Fibroblast of skin of left biceps (primary cell): ENCODE measurements around the gene HIVEP3.
A peak's percentile ranks its signal among the peaks of the same experiment; 100 is the strongest.
"Not testable (repeated sequence)": the region's sequence is repeated elsewhere in the genome, so short reads cannot be mapped to it uniquely, and the experiment has no call there.

Experiments used
- DNase-seq, 2 experiments: peaks; one replicate each; pipeline ENCODE4 v3.0.0-alpha.2; 2013; ENCODE audit warnings: low read depth in 2 of 2

HIVEP3 gene

DNA sequence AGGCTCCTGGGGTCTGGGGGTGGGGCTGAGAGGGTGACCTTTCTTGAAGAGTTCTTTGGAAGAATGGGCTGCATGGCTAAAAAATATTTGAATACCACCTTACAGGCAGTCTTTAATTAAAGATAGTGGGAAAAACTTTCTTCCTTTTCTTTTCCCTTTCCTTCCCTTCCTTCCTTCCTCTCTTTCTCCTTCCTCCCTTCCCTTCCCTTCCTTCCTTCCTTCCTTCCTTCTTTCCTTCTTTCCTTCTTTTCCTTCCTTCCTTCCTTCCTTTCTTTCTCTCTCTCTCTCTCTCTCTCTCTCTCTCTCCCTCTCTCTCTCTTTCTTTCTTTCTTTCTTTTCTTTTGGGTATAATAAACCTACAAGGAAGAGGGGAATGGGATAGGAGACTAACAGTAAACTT lies 356.4 kb downstream of the HIVEP3 start:
- DNase-seq = no peak

DNA sequence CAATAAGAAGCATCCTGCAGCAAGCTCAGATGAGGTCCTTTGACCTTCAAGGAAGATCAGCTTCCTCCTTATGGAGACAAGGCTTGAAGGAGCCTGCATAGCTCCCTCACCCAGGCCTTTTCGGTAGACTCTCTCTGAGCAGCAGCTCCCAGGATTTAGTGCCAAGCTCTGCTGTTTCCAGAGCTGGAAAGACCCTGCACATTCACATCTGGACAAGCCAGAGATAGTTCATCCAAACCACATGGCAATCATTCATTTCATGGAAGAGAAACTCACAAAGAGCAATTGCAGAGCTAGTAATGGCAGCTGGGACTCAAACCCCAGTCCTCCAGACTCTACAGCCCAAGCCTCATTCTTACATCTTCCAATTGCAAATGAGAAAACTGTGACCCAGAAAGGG lies 357.8 kb downstream of the HIVEP3 start:
- no peak for DNase-seq

DNA sequence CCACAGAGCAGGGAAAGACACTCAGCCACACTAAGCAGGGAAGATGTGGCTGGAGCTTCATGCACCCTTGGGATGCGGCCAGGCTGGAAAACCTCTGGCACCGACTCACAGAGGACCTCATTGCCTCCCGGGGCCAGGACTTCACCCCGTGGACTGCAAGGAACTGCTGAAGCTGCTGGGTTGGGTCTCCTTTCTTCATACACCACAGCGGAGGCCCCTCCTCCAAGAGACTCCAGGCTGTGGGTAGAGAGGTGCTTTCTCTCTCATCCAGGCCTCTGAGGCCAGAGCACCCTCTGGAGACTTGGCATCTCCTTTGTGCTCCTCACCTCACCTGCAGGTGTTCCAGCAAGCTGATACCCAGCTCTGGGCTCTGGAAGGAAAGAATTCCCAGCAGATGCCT lies 358.2 kb downstream of the HIVEP3 start:
- DNase-seq = no peak

DNA sequence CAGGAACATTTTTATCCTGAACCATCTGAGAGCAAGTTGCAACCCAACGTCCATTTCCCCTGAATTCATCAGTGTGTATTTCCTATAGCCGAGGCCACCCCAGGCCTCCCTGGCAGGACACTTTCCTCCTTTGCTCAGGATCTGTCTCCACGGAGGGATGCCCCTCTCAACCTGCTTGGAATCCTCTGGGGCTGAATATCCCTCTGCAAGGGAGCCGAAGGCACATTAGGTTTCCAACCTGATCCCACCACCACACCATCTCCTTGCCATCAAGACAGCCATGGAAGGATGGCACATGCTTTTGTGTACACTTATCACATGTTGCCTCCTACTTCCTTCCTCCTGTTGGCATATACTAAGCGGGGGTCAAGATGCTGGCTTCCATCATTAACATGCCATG lies 359.4 kb downstream of the HIVEP3 start:
- no peak for DNase-seq

DNA sequence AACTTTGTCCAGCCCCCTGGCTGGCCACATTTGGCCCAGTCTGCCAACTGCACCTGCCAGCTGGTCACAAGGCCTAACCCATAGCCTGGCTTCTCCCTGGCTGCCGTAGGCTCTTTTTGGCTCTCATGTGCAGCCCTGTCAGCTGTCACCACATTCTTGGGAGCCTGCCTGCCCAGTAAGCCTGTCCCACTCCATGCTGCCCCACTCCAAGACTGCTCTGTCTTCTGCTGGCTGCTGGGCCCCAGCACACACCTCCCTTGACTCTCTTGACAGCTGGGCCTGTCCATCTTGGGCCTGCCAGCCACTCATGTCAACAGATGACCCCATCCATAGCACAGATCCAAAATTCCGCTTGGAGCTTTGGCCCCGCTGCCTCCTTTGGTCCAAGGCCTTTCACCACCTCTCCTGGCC lies 360.0 kb downstream of the HIVEP3 start:
- DNase-seq = no peak

DNA sequence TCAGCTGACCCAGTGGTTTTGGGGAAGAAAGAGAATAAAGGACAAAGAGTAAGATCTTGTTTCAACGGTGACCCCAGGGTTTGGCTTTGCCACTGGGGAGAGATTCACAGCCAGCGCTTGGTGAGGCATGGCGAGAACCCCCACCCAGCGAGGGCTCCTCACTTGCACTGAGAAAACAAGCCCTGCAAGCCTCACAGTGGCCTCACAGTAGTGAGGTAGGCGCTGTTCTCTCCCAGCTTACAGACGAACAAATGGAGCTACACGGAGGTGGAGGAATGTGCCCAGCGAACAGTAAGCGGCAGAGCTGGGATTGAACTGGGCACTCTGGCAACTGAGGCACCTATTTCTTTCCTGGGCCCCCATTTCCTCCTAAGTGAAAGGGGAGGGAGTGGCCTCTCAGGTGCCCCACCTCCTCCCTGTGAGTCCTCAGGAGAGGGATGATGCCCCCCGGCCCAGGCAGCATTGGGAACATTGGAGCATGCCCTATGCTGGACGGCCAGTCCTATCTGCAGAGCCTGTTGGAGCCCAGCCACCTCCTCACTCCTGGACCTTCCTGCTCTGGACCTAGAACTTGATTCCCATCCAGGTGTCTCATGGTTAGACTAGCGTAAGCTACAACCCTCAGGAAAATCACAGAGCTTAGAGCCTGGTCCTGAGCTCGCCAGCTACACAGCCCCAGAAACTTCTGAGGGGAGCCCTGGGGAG lies 360.8 kb downstream of the HIVEP3 start:
- DNase-seq = no peak

DNA sequence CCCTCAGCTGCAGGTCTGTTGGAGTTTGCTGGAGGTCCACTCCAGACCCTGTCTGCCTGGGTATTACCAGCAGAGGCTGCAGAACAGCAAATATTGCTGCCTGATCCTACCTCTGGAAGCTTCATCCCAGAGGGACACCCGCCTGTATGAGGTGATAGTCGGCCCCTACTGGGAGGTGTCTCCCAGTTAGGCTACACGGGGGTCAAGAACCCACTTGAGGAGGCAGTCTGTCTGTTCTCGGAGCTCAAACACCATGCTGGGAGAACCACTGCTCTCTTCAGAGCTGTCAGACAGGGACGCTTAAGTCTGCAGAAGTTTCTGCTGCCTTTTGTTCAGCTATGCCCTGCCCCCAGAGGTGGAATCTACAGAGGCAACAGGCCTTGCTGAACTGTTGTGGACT lies 364.0 kb downstream of the HIVEP3 start:
- not testable (repeated sequence) for DNase-seq

DNA sequence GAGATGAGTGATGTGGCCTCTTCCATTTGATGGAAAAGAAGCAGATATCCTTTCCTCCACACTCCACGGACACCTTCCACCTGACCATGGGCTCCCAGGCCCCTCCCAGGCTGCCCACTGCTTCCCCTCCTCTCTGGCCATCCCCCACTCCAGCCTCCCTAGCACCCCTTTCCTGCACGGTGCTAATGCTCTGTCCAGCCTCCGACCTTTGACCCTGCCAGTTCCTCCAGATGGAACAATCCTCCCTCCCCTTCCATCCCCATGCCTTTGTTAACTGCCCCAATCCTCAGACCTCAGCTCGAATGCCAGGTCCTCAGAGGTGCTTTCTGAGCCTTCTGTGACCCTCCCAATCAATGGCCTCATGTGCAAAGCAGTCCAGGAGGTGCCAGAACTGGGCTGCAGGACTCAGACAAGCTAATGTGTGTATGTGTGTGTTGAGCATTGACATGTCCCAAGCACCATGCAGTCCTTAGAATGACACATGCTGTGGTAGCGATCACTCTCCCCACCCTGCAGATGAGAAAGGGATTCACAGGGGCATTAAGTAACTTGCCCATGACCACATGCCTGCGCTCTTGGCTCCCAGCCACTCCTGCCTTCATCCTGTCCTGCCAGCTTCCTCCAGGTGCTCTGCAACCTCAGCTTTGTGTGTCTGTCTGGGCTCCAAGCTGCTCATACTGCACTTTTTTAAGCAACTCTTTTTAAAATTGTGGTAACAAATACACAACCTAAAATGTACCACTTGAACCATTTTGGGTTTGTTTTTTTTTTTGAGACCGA lies 370.8 kb downstream of the HIVEP3 start:
- DNase-seq = no peak

DNA sequence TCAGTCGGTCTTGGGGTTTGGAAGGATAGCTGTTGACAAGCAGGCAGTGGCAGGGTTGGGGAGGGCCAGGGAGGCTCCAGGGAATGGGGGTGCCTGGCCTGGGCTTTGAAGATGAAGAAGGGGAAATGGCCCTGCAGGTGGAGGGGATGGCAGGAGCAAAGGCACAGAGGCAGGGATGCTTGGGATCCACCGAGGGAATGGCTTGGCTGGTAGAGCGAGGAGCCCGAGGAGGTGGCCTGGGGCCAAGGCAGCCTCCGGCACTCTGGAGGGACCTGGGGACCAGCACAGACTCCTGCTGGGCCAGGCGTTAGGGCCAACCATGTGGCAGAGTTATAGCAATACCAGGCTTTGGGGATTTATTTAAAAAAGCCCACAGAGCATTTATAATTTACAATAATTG lies 371.4 kb downstream of the HIVEP3 start:
- no peak for DNase-seq

DNA sequence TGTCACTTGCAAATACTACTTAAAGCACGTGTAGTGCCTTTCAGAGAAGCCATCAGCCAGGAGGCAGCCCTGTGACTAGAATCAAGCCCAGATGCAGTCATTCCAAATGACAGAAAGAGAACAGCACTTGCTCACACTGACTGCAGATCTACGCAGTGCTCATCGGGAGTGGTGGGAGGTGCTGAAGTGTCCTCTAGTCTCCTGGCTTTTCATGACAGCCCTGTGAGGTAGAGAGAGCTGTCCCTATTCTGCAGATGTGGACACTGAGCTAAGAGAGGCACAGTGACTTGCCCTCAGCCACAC lies 371.9 kb downstream of the HIVEP3 start:
- no peak for DNase-seq

DNA sequence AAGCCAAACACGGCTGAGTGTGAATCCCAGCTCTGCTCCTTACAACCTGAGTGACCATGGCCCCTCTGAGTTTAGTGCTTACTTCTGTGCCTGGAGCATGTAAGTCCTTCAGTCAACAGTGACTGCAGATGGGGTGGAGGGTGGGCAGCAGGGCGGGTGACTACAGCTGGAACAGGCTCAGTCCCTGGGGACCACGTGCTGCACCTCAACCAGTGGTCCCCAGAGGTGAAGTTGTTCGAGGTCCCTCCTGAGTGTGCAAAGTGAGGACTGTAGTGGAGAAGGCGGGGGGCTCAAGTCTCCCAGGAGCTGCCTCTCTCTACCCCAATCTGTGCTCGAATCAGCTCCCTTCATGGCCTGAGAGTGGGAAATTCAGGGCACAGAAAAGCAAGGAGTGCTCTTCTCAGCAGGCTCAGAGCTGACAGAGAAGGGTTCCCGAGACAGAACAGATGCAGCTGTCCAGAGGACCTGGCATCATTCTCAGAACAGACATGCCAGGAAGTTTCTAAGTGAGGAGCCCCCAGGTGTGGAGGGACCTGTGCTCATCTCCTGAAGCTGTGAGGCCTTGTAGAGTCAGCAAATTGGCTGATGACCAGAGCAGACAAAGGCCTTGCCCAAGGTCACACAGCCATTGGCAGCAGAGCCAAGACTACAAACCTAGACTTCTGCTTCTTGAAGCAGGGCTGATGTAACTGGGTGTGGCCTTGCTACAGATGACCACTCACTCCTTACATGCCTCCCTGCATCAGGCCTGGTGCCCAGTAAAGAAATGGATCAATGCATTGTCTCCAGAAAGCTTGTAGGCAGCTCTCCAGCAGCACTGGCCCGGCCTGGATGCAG lies 372.5 kb downstream of the HIVEP3 start:
- DNase-seq = no peak

DNA sequence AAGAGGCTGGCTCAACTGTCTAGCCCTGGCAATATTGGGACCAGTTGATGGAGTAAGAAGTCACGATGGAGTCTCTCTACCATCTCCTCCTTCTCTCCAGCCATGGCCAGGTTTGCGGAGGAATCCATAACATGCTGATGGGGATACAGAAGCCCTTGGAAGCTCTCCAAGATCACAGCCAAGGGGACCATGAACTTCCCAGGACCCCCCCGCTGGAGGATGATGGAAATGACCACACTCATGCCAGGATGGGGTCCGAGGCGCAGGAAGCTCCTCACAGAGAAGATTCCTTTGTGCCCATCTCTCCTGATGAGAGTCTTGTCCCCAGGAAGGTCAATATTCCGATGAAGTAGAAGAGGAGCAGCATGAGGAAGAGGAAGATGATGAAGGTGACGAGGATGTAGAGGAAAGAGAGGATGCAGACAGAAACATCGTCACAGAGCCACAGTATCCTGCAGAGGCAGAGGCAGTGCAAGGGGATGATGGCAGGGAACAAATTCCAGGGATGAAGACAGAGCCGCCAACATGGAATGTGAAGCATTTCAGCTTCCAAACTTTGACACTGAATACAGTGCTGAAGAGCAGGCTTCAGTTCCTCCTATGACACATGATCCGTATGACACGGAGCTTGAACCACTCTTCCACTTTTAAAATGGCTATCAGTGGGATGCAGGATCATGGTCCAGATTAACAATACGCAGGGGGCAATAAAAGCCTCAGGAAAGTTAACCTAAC lies 376.4 kb downstream of the HIVEP3 start:
- DNase-seq = no peak

DNA sequence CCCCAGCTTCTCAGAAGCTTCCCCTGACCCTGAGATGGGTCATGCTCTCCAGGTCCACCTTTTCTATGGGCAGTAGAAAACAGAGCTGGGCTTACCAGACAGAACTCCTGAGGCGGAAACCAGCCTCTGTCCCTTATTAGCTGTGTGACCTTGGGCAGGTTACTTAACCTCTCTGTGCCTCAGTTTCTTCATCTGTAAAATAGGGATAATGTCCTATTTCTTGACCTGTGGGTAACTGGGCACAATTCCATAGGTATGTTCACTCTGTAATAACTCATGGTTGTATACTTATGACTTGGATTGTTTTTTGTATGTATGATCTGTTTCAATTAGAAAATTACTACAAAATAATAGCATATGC lies 377.1 kb downstream of the HIVEP3 start:
- DNase-seq = no peak

DNA sequence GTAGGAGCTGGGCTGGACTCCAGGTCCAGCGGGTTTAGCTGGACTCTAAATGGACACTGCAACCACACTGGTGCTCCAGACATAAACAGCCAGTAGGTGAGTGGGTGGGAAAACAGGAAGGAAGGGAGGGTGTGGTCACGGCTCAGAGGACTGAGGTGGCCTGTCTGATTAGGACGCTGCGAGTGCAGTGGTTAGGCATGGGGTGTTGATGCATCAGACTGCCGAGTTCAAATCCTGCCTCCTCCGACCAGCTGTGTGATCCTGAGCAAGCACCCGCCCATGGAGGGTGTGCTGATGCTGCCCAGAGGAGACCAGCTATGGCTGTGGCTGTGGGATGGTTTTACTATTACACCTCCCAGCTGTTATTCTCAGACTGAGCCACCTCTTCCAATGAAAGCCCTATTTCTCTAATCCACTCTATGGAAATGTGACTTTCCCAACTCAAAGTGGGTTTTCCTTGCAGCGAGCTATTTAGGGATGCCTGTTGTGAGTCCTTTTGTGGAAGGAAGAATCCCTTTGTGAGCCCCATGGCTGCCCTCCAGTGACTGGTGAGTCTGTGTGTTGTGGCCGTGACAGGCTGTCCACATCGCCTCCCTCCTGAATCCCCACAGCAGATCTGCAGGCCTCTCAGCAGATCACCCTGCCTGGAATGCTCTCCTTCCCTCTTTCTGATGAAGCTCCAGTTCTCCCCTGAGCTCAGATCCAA lies 377.7 kb downstream of the HIVEP3 start:
- no peak for DNase-seq

DNA sequence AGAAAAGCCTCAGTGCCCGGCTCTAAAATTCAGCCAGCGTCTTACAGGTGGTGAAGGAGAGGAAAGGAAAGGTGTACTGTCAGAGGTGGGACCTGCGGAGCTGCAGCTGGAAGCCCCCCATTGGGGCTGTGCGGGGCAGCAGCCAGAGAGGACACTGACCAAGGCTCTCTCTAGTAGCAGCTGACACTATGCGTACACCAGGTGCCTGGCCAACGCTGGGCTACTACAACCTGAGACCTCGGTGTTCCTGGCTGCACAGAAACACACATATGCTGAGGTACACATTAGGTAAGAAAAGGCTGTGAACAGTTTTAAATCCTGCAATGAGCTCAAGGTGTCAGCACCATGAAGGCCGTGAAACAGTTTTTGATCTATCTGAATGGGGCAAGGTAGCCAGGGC lies 378.7 kb downstream of the HIVEP3 start:
- no peak for DNase-seq

DNA sequence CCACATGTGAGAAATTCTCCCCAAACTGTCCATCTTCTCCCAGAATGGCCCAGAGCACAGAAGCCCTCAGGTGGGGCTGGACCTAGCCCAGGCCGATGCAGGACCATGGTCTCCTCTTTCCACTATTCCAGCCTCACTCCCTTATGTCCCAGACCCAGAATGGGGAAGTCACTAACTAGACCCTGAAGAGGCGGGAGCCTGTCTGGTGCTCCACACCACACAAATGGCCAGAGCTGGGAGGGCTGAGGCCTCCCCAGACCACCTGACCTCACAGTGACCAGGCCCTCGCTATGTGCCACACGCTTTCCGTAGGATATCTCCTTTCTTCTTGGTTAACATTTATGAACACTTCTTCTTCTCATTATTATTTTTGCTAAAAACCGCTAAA lies 379.3 kb downstream of the HIVEP3 start:
- DNase-seq = no peak

DNA sequence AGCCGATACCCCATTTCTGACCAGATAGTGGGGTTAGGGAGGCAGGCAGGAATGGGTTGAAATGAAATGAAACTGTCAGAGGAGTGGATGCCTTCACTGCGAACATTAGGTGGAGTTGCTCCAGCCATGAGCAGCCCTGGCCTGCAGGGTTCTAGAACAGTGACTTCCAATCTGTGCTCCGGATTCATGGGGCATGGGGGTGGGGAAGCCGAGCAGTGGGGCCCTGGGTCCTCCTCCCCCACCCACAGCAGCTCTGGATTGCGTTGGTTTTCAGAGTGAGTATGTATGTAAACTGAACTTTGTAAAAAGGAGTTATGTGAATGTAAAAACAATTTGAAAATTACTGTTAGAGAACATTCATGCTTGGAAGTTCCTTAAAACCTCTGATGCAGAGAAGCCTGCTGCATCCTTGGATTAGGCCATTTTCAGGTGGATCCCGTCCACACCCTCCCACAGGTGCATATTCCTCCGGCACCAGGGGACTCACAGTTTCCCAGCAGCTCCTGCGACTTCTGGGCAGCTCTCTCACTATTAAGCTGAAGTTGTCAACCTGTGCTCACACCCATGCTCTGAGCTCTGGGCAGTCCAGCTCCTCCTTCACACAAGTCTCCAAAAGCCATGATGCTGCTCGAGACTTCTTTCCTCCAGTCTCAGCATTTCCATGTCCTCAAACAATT lies 379.8 kb downstream of the HIVEP3 start:
- no peak for DNase-seq

DNA sequence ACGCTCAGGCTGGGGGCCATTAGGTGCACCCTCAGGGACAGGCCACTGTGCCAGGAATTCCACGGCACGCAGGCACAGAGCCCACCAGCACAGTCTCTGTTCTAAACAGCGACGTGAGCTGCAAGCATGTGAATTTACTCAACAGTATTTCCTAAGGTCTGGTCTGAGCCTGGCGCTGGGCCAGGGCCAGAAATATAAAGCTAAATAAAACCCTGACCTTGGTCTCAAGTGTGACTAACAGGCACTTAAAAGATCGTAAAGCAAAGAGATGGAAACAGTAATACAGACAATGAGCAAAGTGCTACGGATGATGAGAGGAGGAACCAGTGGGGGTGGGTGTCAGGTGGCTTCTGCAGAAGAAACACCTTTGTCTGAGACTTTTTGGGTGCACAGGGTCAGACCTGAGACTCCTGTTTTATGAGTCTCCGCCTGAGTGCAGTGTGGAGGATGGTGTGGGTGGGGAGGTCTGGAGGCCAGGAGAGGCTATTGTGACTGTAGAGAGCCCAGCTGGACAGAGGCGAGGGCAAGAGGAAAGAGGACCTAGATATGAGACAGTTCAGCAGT lies 380.9 kb downstream of the HIVEP3 start:
- peak; percentile 45 to 49 for DNase-seq

DNA sequence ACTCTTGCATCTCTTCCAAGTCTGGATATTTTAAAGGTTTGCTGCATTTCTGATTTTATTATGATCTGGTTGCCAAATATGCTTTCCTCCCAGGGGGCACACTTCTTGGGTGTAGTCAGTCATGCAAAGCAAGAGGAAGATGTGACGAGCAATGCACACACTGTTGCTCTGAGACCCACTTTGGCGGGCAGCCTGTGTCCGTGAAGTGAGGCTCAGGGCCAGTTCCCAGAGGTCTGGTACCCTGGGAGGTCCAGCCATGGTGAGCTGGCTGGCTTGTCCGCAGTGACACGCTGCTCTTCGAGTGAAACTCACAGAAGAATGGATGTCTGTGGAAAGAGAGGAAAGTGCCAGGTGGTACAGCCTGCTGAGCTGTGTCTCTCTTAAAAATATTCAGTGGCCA lies 381.5 kb downstream of the HIVEP3 start:
- DNase-seq = peak; percentile 53 to 61

DNA sequence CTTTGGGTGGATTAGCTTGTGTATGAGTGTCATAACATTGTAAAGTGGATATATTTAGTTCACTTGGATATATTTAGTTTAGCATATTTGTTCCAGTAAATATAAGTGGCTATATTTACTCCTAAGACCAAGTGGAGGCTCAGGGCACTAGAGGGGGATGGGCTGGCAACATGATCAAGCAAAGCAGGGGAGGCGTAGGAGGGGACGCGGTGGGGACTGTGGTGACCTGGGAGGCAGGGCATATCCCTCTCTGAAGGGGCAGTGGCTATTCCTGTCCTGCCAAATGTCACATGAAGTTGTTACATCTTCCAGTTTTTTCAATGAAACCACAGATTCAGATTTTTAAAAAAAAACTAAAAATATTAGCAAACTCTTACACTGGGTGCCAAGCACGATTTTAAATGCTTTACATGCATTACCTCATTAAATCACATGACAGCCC lies 382.3 kb downstream of the HIVEP3 start:
- no peak for DNase-seq

DNA sequence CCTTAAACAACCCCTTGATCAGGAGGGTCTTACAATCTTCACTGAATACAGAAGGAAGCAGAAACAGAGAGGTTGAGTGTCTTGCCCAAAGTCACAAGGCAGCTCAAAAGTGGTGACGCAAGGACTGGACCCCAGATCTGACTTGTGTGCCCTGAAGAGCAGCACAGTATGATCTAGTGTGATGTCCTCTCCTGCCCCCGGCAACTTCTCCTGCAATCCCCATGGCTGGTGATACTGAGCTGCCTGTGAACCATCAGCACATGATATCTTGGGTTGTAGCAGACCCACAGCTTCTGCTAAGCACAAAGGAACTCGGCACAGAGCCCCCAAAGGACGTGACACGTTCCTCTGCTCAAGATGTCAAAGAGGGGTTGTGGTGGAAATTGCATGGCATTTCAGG lies 383.0 kb downstream of the HIVEP3 start:
- DNase-seq = no peak
